ENCODE data around the gene ATG10.

DNA sequence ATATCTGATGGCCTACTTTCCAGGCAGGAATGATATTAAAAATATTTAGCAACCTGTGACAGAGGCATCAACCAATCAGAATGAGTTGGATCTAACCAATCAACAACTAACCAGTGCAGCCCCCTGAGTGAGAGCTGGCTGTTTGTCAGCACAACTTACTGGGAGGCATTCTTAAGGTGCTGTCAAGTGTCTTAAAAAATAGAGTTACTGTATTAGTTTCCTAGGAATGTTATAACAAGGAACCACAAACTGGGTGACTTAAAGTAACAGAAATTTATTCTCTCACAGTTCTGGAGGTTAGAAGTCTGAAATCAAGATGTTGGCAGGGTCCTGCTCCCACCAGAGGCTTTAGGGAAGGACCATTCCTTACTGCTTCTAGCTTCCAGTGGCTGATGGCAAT is 85.2 kb downstream of the ATG10 start:
- TF ChIP-seq, protein P1, sequence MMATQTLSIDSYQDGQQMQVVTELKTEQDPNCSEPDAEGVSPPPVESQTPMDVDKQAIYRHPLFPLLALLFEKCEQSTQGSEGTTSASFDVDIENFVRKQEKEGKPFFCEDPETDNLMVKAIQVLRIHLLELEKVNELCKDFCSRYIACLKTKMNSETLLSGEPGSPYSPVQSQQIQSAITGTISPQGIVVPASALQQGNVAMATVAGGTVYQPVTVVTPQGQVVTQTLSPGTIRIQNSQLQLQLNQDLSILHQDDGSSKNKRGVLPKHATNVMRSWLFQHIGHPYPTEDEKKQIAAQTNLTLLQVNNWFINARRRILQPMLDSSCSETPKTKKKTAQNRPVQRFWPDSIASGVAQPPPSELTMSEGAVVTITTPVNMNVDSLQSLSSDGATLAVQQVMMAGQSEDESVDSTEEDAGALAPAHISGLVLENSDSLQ (IDR thresholded peaks at IDR 0.05): no peak
- TF ChIP-seq FOXA1 (IDR thresholded peaks at IDR 0.05): no peak

Measured in HEK293T (cell line).